H54 (cell line): ENCODE results near the gene BRME1.

Experiments used
- DNase-seq: peaks from one replicate; pipeline ENCODE4 v3.0.0; 2011; ENCODE audit warnings: low spot score, mixed read lengths; ENCODE audit not compliant: insufficient read length
- FAIRE-seq: peaks from 3 replicates; lab custom pipeline; 2011; peaks lifted over from hg19 to GRCh38; lab: Jason Lieb, UNC
- POLR2A ChIP-seq: IDR thresholded peaks from 2 replicates; pipeline ENCODE4 v1.6.1; 2011; ENCODE audit warnings: low read depth, mild to moderate bottlenecking, low read length

BRME1 gene

DNA sequence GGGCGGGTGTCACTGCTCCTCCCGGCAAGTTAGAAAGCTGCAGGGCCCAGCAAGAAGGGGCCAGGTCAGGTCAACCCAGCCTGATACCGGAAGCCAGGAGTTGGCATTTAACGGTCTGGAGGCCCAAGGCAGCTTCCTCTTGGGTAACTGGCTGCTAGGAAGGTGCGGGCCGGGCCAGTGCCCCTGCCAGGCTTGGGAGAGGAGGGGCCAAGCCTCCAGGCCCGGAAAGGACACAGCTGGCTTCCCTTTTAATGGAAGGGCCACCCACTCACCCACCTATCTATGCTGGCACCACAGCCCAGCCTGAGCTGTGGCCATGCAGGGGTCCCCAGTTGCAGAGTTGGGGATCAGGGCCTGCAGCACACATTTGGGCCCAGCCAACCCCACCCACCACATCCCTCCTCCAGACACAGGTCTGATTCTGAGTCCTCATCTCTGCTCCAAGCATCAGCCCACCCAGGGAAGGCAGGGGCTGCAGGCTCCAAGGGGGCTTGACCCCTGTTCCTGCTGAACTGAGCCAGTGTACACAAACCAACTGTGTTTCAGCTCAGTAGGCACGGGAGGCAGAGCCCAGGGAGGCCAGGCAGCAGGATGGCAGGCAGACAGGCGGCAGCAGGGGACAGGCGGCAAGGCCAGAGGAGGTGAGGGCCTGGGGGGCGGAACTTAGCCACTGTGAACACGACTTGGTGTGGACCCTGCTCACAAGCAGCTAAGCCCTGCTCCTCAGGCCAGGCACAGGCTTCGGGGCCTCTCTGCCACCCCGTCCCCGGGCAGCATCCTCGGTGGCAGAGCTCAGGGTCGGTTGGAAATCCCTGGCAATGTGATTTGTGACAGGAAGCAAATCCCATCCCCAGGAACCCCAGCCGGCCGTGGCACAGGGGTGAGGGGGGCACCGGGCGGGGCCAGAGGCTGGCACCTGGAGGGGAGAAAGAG, 69.9 kb downstream of the BRME1 start:
- TF ChIP-seq POLR2A, result no peak
- no peak for DNase-seq
- no peak for FAIRE-seq

DNA sequence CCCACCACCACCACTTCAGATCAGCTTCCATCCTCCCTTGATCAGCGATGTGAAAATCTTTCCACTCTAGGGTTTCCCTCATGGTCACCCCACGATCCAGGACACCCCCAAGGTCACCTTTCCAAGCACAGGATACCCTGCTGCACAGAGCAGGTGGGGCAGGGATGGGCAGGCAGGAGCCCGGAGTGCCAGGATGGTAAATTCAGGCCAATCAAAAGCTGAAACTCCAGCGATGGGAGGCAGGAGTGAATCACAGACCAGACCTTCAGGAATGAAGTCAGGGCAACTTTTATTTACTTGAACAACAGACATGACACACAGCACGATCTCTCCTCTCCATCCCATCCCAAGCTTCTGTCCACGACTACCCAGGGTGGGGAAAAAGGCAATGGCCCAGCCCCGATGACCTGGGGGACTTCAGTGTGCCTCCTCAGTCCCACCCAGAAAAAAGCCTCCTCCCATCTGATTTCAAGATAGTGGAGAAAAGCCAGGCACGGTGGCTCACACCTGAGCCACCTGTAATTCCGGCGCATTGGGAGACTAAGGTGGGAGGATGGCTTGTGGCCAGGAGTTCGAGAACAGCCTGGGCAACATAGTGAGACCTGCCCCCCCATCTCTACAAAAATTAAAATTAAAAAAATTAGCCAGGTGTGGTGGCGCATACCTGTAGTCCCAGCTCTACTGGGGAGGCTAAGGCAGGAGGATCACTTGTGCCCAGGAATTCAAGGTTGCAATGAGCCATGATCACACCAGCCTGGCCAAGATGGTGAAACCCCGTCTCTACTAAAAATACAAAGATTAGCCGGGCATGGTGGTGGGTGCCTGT, 71.5 kb downstream of the BRME1 start:
- no peak for DNase-seq
- no peak for TF ChIP-seq POLR2A
- FAIRE-seq, result no peak

DNA sequence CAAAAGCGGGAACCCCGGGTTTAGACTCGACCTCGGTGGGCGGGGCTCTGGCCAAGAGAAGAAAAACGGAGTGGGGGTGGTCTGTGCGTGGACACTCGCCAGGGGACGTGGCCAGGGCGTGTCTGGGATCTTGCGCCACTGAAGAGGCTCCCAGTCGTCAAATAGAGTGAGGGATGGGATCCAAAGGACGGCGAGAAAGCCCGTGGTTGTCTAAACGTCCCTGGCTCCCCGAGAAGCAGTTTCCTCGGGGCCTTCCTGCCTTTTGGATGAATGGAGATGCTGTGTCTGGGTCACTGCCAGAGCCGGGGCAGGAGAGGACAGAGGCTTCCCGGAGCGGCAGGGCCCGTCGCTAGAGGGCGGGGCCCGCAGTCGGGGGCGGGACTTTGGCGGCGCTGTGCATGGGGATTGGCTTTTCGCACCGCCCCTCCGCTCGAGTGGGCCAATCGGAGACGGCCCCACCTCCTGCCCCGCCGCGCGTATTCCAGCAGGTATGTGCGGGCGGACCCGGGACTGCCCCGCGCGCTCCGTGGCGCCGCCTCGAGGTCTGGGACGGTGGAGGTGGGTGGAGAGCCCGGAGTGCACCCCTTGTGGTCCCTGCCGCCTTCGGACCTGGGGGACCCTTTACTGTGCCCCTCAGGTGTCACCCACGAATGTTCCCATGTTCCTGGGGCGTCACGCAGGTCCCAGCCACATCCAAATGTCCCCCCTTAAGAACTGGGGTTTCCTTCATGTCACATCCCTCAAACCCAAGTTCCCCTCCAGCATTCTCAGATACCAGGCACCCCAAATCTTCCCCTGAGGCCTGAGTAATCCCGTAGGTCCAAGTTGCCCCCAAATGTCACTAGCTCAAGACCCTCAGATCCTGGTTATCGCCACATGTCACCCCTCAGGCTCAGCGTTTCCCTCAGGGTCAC, 72.3 kb downstream of the BRME1 start:
- FAIRE-seq (no peak), DNase-seq (peak; percentile 82)

More for the DNA sequence above, 72.3 kb downstream of the BRME1 start:
- TF ChIP-seq POLR2A, result no peak
